ENCODE results near the gene AZIN2.
"Not testable (repeated sequence)": the region's sequence is repeated elsewhere in the genome, so short reads cannot be mapped to it uniquely, and the experiment has no call there.

The AZIN2 gene

DNA sequence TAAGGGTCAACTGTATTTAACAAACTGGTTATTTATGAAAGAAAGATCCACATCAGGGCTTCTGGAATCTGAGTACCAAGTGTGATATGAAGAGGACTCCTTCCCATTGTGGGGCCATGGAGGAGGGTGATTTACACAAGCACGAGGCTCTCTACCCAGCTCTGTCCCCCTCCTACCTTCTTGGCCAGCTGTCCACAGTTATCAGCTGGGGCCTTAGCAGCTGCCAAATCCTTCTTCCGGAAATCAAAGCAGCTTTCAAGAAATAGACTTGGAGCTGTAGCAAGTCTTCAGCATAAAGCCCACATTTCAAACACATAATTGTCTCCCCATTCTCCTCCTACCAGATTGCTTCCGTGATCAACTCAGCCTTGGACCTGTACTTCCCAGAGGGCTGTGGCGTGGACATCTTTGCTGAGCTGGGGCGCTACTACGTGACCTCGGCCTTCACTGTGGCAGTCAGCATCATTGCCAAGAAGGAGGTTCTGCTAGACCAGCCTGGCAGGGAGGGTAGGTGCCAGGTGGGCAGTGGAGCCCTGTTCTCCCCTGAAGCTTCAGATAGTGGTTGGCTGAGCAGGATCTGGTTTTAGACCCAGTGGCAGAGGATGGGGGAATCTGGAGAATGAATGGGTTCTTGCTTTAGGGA is 15.5 kb downstream of the AZIN2 start:
- no peak for DNase-seq

- peak; percentile 66 for DNase-seq
These were observed 16.2 kb downstream of the AZIN2 start for GRCh38 chr1:33097137-33097611.

GRCh38 chr1:33097762-33098161 is 16.8 kb downstream of the AZIN2 start:
- no peak for DNase-seq

DNA sequence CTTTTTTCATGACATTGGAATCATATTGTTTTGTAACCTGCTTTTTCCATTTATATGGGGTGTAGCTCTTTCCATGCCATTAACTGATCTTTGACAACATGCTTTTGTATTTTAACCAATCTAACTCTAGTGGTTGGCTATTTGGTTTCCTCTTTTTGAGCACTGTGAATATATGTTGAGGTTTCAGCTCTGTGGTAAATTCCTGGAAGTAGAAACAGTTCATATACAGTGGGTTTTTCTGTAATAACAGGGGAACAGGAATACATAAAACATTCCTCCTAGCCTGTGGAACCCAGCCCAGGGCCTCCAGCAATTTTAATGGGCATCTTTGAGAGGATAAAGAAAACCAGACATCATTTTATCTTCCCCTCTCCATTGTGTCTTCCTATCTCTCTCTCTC is 17.4 kb downstream of the AZIN2 start:
- no peak for DNase-seq

- peak; percentile 83 for DNase-seq
These were observed 18.6 kb downstream of the AZIN2 start for GRCh38 chr1:33099290-33100118.

DNA sequence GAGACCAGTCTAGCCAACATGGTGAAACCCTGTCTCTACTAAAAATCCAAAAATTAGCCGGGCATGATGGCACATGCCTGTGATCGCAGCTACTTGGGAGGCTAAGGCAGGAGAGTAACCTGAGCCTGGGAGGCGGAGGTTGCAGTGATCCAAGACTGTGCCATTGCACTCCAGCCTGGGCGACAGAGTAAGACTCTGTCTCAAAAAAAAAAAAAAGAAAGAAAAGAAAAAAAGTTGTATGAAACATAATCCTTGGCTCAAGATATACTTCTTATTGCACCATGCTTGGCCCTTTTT is 19.1 kb downstream of the AZIN2 start:
- DNase-seq = not testable (repeated sequence)

DNA sequence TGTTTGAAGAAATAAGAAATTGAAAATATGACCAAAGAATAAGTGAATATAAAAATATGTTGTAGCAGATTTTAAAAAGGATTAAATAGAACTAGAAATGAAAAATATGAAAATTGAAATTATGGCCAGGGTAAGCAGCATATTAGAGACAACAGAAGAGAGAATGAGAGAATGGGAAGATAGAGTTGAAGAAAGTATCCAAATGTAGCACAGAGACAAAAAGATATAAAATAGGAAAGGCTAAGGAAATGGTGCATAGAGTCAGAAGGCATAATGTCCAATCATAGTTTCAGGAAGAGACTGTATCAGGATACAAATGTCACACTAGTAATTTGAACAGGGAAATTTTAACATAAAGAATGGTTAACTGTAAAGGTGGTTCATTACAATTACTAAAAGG is 29.5 kb downstream of the AZIN2 start:
- DNase-seq = no peak

GRCh38 chr1:33111965-33112364 is 31.0 kb downstream of the AZIN2 start:
- DNase-seq = no peak

- DNase-seq = no peak
These were observed 36.6 kb downstream of the AZIN2 start for GRCh38 chr1:33117440-33118085.

DNA sequence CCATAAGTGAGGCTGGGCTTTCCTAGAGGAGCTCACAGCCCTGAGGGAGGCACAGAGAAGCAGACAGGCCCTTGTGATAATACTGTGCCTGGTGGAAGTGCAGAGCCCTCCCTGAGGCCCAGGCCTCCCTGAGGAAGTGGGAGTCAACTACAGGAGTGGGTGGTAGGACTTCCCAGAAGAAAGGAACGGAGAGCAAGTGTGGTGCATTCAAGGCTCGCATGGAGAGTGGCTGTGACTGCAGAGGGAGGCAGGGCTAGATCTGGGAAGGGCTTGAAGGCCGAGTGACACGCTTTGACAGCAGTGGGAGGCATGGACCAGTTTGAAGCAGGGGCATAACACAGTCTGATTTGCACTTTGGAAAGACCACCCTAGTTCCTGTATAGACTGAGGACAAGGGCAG is 37.3 kb downstream of the AZIN2 start:
- no peak for DNase-seq

DNA sequence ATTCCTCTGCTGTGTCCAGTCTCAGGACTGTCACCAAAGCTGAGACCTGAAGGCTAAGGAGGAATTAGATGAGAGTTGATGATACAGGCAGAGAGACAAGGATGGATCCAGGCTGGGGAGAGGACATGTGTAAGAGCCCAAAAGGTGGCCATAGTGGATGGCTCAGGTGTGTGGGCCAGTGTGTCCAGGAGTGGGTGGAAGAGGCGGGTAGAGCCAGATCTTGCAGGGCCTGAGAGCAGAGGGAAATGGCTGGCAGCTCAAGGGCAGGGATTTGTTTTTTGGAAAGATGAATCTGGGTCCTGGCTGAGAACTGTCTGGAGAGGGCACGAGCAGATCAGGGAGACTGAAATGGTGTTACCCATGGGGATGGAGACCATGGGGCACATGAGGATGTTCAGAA is 38.1 kb downstream of the AZIN2 start:
- no peak for DNase-seq

GRCh38 chr1:33119532-33120217 is 38.7 kb downstream of the AZIN2 start:
- no peak for DNase-seq

GRCh38 chr1:33120436-33121231 is 39.7 kb downstream of the AZIN2 start:
- no peak for DNase-seq

- no peak for DNase-seq
These were observed 40.8 kb downstream of the AZIN2 start for GRCh38 chr1:33121728-33122127.

- no peak for DNase-seq
These were observed 41.7 kb downstream of the AZIN2 start for GRCh38 chr1:33122483-33123178.

- no peak for DNase-seq
These were observed 42.3 kb downstream of the AZIN2 start for GRCh38 chr1:33123266-33123665.

GRCh38 chr1:33124647-33125046 is 43.7 kb downstream of the AZIN2 start:
- not testable (repeated sequence) for DNase-seq

- DNase-seq = no peak
These were observed 45.6 kb downstream of the AZIN2 start for GRCh38 chr1:33126411-33127000.

DNA sequence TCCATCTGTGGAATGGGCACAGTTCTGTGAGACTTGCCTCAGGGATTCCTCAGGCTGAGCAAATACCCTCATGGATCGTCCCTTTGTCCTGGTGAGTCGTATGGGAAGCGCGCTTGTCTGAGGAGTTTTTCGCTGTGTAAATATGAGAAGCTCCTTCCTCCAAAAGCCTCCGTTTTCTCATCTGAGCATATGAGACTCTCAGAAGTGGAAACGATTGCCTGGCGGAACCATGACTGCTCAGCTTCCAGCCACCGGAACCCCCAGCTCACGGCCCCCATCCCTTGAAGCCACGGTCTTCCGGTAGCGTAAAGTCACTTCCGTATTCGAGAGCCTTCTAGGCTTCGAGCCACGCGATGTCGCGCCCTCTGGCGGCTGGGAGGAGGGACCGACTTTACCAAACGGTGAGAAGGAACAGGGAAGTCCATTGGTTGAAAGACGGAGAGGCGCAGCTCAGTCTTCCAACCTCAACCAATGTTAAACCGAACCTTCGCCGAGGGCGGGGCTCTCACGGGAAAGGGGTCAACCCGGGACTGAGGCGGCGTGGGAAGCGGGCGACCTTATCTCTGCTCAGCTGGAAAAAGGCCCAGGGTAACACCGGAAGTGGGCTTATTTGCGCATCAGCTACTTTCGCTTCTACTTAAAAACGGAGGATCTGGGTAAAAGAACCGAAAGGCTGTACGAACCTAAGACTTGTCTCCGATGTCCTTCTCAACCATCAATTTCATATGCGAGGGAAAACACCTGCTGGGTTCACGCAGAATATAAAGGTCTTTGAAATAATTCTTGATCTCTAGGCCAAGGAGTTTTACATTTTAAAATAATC is 46.3 kb downstream of the AZIN2 start:
- DNase-seq = peak; percentile 99

DNA sequence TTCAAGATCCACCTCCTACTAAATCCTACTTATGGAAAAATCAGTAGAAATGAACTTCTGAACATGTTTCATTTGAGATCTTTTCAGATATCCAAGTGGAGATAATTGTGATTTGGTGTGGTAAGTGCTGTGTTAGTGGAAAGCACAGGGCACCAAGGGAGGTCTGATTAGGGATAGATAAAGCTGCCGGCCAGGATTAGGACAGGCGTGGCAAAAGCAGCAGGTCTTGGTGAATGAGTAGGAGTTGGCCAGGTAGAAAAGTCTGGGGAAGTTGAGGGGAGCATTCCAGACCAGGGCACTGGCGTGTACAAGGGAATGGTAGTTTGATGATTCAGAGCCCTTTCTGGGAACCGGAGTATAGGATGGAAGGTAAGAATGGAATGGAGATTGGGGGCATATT is 47.8 kb downstream of the AZIN2 start:
- DNase-seq = no peak

DNA sequence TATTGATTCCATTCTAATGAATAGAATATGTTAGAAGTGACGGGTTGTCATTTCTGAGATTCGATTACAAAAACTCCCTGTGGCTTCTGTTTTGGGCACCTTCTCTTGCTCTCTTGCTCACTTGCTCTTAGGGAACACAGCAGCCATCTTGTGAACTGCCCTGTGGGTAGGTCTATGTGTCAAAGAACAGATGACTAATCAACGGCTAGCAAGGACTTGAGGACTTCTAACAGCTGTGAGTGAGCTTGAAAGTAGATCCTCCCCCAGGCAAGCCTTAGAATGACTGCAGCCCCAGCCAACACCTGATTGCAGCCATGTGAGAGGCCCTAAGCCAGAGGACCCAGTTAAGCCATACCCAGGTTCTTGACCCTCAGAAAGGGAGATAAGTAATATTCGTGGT is 49.3 kb downstream of the AZIN2 start:
- DNase-seq = peak; percentile 52

Measured in NK-92 treated with Interleukin-12 subunit alpha and Interleukin-12 subunit beta, amount 100 ng/mL, for 24 hours (cell line).